GM12878 (cell line): Measurements from ENCODE around the gene GPC3.

Experiments
- CBFB ChIP-seq: IDR thresholded peaks from 2 replicates; pipeline ENCODE4 v1.6.1; 2016; ENCODE audit warnings: antibody characterized with exemption, low read depth
- NBN ChIP-seq: fragments of 450-650 bp; IDR thresholded peaks from 2 replicates; pipeline ENCODE4 v1.6.1; 2016
- WRNIP1 ChIP-seq: IDR thresholded peaks from 2 replicates; pipeline ENCODE4 v1.6.1; 2011; ENCODE audit warnings: low read depth, low read length, improper control_type of control experiment, borderline replicate concordance
- TF ChIP-seq, protein P1 (sequence below): IDR thresholded peaks from 2 replicates; pipeline ENCODE4 v1.6.1; 2012; ENCODE audit warnings: low read length, inconsistent platforms

DNA sequence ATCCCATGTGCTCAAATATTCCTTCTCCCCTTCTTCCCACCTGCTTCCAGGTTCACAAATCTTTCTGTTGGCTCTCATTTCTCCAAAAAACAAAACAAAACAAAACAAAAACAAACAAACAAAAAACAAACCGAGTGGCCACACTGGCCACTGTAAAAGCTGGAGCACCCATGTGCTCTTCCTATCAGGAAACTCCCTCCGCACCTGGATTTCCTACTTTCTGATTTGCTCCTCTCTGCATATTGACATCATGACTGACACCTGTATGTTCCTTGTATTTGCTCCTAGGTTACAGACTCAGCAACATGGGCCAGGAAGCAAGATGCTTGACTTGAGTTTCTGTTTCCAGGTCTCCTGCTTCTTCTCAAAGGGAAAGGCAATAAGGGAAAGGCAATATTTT is 258.8 kb downstream of the GPC3 start:
- TF ChIP-seq WRNIP1 (no peak), NBN (no peak), CBFB (no peak)
- TF ChIP-seq, protein P1, sequence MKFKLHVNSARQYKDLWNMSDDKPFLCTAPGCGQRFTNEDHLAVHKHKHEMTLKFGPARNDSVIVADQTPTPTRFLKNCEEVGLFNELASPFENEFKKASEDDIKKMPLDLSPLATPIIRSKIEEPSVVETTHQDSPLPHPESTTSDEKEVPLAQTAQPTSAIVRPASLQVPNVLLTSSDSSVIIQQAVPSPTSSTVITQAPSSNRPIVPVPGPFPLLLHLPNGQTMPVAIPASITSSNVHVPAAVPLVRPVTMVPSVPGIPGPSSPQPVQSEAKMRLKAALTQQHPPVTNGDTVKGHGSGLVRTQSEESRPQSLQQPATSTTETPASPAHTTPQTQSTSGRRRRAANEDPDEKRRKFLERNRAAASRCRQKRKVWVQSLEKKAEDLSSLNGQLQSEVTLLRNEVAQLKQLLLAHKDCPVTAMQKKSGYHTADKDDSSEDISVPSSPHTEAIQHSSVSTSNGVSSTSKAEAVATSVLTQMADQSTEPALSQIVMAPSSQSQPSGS = no peak
